ENCODE data around the gene RAD50.

Gene RAD50

DNA sequence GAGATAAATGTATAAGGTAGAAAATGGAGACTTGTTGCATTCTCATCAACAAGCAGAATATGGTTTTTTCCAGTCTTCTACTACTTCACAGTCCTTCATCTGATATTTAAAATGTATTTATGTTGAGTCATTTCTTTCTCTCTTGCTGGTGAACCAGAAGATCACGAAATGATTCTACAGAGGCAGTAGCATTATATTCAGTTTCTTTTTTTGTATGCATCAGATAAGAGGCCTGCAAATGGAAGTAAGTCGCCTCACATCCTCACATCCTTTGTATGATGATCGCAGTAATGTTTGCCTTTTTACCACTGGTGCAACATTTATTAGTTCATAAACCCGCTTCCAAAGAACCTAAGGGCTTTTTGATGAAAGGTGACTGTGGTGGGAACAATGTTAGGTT, 79.1 kb downstream of the RAD50 start:
- TF ChIP-seq, protein P1, sequence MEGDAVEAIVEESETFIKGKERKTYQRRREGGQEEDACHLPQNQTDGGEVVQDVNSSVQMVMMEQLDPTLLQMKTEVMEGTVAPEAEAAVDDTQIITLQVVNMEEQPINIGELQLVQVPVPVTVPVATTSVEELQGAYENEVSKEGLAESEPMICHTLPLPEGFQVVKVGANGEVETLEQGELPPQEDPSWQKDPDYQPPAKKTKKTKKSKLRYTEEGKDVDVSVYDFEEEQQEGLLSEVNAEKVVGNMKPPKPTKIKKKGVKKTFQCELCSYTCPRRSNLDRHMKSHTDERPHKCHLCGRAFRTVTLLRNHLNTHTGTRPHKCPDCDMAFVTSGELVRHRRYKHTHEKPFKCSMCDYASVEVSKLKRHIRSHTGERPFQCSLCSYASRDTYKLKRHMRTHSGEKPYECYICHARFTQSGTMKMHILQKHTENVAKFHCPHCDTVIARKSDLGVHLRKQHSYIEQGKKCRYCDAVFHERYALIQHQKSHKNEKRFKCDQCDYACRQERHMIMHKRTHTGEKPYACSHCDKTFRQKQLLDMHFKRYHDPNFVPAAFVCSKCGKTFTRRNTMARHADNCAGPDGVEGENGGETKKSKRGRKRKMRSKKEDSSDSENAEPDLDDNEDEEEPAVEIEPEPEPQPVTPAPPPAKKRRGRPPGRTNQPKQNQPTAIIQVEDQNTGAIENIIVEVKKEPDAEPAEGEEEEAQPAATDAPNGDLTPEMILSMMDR (conservative IDR thresholded peaks at IDR 0.05; ENCODE audit: low read depth, low read length), result no peak
- DNase-seq (ENCODE audit: low read depth), result no peak
- H3K4me3 ChIP-seq (ENCODE audit: low read depth, low read length), result no peak overlapping the region

DNA sequence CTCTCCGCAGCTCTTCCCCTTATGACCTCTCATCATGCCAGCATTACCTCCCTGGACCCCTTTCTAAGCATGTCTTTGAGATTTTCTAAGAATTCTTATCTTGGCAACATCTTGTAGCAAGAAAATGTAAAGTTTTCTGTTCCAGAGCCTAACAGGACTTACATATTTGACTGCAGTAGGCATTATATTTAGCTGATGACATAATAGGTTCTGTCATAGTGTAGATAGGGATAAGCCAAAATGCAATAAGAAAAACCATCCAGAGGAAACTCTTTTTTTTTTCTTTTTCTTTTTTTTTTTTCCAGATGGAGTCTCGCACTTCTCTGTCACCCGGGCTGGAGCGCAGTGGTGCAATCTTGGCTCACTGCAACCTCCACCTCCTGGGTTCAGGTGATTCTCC, 80.5 kb downstream of the RAD50 start:
- TF ChIP-seq, protein P1 (conservative IDR thresholded peaks at IDR 0.05; ENCODE audit: low read depth, low read length), result no peak
- H3K4me3 ChIP-seq (ENCODE audit: low read depth, low read length), result no peak overlapping the region
- no peak for DNase-seq (ENCODE audit: low read depth)

DNA sequence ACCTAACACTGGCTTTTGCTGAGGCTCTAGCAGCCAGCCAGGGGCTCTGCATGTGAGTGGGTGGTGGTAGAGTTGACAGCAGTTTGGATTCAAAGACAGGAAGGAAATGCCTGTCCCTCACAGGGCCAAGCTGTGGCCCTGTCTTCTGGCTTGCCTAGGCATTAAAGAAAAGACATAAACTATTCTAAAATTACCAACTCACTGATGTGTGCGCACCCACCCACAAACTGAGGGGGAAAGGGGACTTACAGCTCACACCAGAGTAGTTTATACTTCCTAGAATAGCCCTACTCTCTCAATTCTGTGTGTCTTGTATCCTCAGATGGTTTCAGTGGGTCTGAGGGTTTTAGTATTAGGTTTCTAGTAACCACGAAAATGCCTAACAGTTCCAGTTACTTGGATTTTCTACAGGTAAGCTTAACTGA, 82.9 kb downstream of the RAD50 start:
- DNase-seq (ENCODE audit: low read depth), result no peak
- no peak overlapping the region for H3K4me3 ChIP-seq (ENCODE audit: low read depth, low read length)
- TF ChIP-seq, protein P1 (conservative IDR thresholded peaks at IDR 0.05; ENCODE audit: low read depth, low read length), result no peak

DNA sequence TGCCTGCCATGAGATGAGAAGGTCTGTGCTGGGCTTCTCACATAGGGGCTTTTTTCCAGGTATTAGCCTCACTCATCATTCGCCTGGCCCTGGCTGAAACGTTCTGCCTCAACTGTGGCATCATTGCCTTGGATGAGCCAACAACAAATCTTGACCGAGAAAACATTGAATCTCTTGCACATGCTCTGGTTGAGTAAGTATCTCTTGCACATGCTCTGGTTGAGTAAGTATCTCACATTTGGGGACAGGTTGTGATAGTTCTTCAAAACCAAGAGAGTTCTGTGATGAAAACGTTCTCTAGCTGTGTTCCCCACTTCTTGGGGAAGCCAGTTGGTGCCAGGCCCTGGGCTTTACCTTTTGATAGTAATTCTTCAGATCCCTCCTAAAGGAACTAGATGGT, 83.8 kb downstream of the RAD50 start:
- H3K4me3 ChIP-seq (ENCODE audit: low read depth, low read length), result no peak overlapping the region
- no peak for DNase-seq (ENCODE audit: low read depth)
- TF ChIP-seq, protein P1 (conservative IDR thresholded peaks at IDR 0.05; ENCODE audit: low read depth, low read length), result no peak

DNA sequence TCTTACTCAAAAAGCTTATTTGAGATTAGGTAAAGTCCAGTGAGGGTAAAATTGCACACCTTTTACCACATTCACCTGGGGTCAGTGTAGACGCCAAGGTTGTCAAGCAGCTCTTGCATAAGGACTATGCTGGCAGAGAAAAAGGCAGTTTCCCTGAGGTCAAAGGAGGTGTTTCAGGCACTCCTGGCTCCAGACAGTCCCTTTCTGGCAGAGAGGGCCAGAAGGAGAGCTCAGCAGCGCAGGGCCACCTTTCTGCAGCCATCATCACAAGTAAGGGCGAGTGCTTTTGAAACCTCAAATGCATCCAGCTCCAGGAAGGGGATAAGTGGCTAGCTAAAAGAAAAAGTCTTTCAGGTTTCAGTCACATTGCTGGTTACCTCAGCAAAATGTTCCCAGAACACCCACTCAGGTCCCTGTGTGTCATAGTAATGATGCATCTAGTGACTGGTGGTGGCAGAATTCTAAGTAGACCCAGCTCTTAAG, 84.5 kb downstream of the RAD50 start:
- TF ChIP-seq, protein P1 (conservative IDR thresholded peaks at IDR 0.05; ENCODE audit: low read depth, low read length), result no peak
- DNase-seq (ENCODE audit: low read depth), result no peak
- H3K4me3 ChIP-seq (ENCODE audit: low read depth, low read length), result no peak overlapping the region

DNA sequence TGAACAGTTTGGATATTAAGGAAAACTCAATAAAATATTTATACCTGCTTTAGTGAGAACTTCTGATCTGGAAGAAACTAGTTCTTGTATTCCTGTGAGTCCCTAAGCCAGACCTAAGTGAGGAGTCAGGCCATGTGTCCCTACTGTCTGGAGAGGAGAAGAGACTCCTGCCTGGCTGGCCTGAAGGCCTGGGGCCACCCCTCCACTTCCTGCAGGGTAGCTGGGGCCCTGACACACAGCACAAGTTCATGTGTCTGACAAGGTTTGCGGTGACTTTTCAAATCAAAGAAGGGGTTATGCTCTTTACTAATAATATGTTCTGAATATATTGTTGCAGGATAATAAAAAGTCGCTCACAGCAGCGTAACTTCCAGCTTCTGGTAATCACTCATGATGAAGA, 85.1 kb downstream of the RAD50 start:
- no peak for DNase-seq (ENCODE audit: low read depth)

DNA sequence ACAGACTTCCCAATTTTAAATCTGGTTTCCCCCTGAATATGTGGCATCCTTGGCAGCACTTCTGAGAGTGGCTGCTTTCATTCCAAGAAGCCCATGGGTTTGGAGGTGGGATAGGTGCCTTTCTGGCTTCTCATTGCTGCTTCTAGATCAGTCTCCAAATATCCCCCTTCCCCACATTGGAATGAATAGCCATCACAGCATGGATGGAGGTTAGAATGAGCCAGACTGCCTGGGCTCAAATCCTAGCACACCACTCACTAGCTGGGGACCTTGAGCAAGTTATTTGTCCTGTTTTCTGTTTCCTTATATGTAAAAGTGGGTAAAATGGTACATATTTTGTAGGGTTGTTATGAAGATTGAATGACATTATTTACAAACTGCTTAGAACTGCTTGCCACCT, 87.4 kb downstream of the RAD50 start:
- DNase-seq (ENCODE audit: low read depth), result no peak
- no peak overlapping the region for H3K4me3 ChIP-seq (ENCODE audit: low read depth, low read length)
- TF ChIP-seq, protein P1 (conservative IDR thresholded peaks at IDR 0.05; ENCODE audit: low read depth, low read length), result no peak

More for the DNA sequence above, 85.1 kb downstream of the RAD50 start:
- TF ChIP-seq, protein P1 (conservative IDR thresholded peaks at IDR 0.05; ENCODE audit: low read depth, low read length), result no peak
- H3K4me3 ChIP-seq (ENCODE audit: low read depth, low read length), result no peak overlapping the region

All from choroid plexus epithelial cell (primary cell).